ENCODE results near the gene INF2. TPM values are rescaled to one million over a fixed set of nuclear protein-coding genes. Genes with fewer than 3 reads are reported as not detected.
A peak's percentile ranks its signal among the peaks of the same experiment; 100 is the strongest.
"Not testable (repeated sequence)": the region's sequence is repeated elsewhere in the genome, so short reads cannot be mapped to it uniquely, and the experiment has no call there.

Gene INF2
- polyA plus RNA-seq, 1 donor = 64.2 TPM

GRCh38 chr14:104746934-104747481, 57.6 kb downstream of the INF2 start:
- no peak for DNase-seq
- H3K4me3 ChIP-seq (ENCODE audit: low read length) = no peak overlapping the region
- WGBS (ENCODE audit: insufficient coverage, low lambda C conversion rate) = 40% methylated on average over 1 of the region's 7 CpGs
- peaks cover 3% of the 10 kb centered on the region for H3K9me3 ChIP-seq (ENCODE audit: control insufficient read depth, low read depth, low read length)
- peaks cover 20% of the 10 kb centered on the region for H3K4me1 ChIP-seq (ENCODE audit: control insufficient read depth, insufficient read depth, low read length)
- peak overlapping the region; percentile 25 for H3K27ac ChIP-seq (ENCODE audit: low read length)
- no peaks in the 10 kb centered on the region for H3K27me3 ChIP-seq (ENCODE audit: control insufficient read depth, insufficient read depth, low read length)
- peaks cover 21% of the 10 kb centered on the region for H3K36me3 ChIP-seq (ENCODE audit: control insufficient read depth, insufficient read depth, low read length)

GRCh38 chr14:104747876-104748275, 58.5 kb downstream of the INF2 start:
- Histone ChIP-seq H3K27ac (ENCODE audit: low read length) (peak overlapping the region; percentile 32), H3K9me3 (ENCODE audit: control insufficient read depth, low read depth, low read length) (peaks cover 6% of the 10 kb centered on the region), H3K4me3 (ENCODE audit: low read length) (no peak overlapping the region), H3K36me3 (ENCODE audit: control insufficient read depth, insufficient read depth, low read length) (peaks cover 16% of the 10 kb centered on the region), H3K4me1 (ENCODE audit: control insufficient read depth, insufficient read depth, low read length) (peaks cover 23% of the 10 kb centered on the region), H3K27me3 (ENCODE audit: control insufficient read depth, insufficient read depth, low read length) (no peaks in the 10 kb centered on the region)
- WGBS (ENCODE audit: insufficient coverage, low lambda C conversion rate) = no CpG with 5 or more reads among the region's 9 CpGs
- no peak for DNase-seq

- Histone ChIP-seq H3K36me3 (ENCODE audit: control insufficient read depth, insufficient read depth, low read length) (peaks cover 7% of the 10 kb centered on the region), H3K27ac (ENCODE audit: low read length) (peak overlapping the region; percentile 77), H3K4me1 (ENCODE audit: control insufficient read depth, insufficient read depth, low read length) (peaks cover 27% of the 10 kb centered on the region), H3K27me3 (ENCODE audit: control insufficient read depth, insufficient read depth, low read length) (no peaks in the 10 kb centered on the region), H3K9me3 (ENCODE audit: control insufficient read depth, low read depth, low read length) (peaks cover 6% of the 10 kb centered on the region), H3K4me3 (ENCODE audit: low read length) (no peak overlapping the region)
- no CpG with 5 or more reads among the region's 11 CpGs for WGBS (ENCODE audit: insufficient coverage, low lambda C conversion rate)
- DNase-seq = peak; percentile 82 to 90
These were observed 59.8 kb downstream of the INF2 start for GRCh38 chr14:104749111-104749649.

GRCh38 chr14:104750056-104750752, 60.8 kb downstream of the INF2 start:
- H3K27ac ChIP-seq (ENCODE audit: low read length) = peak overlapping the region; percentile 77
- no peak for DNase-seq
- H3K4me3 ChIP-seq (ENCODE audit: low read length) = no peak overlapping the region
- no peaks in the 10 kb centered on the region for H3K27me3 ChIP-seq (ENCODE audit: control insufficient read depth, insufficient read depth, low read length)
- no CpG with 5 or more reads among the region's 12 CpGs for WGBS (ENCODE audit: insufficient coverage, low lambda C conversion rate)
- H3K4me1 ChIP-seq (ENCODE audit: control insufficient read depth, insufficient read depth, low read length) = peaks cover 36% of the 10 kb centered on the region
- H3K36me3 ChIP-seq (ENCODE audit: control insufficient read depth, insufficient read depth, low read length) = peaks cover 7% of the 10 kb centered on the region
- peaks cover 6% of the 10 kb centered on the region for H3K9me3 ChIP-seq (ENCODE audit: control insufficient read depth, low read depth, low read length)

GRCh38 chr14:104750753-104751057, 61.3 kb downstream of the INF2 start:
- not testable (repeated sequence) for H3K36me3 ChIP-seq (ENCODE audit: control insufficient read depth, insufficient read depth, low read length); DNase-seq; H3K27ac ChIP-seq (ENCODE audit: low read length); H3K4me3 ChIP-seq (ENCODE audit: low read length); H3K9me3 ChIP-seq (ENCODE audit: control insufficient read depth, low read depth, low read length); H3K27me3 ChIP-seq (ENCODE audit: control insufficient read depth, insufficient read depth, low read length)
- peaks cover 41% of the 10 kb centered on the region for H3K4me1 ChIP-seq (ENCODE audit: control insufficient read depth, insufficient read depth, low read length)
- WGBS (ENCODE audit: insufficient coverage, low lambda C conversion rate) = no CpG with 5 or more reads among the region's 5 CpGs

- Histone ChIP-seq H3K4me1 (ENCODE audit: control insufficient read depth, insufficient read depth, low read length) (peaks cover 43% of the 10 kb centered on the region), H3K27me3 (ENCODE audit: control insufficient read depth, insufficient read depth, low read length) (no peaks in the 10 kb centered on the region), H3K36me3 (ENCODE audit: control insufficient read depth, insufficient read depth, low read length) (peaks cover 16% of the 10 kb centered on the region), H3K4me3 (ENCODE audit: low read length) (peak overlapping the region; percentile 51), H3K27ac (ENCODE audit: low read length) (peak overlapping the region; percentile 89), H3K9me3 (ENCODE audit: control insufficient read depth, low read depth, low read length) (peaks cover 6% of the 10 kb centered on the region)
- no CpG with 5 or more reads among the region's 90 CpGs for WGBS (ENCODE audit: insufficient coverage, low lambda C conversion rate)
- no peak for DNase-seq
These were observed 62.4 kb downstream of the INF2 start for GRCh38 chr14:104751539-104752422.

- peaks cover 6% of the 10 kb centered on the region for H3K9me3 ChIP-seq (ENCODE audit: control insufficient read depth, low read depth, low read length)
- WGBS (ENCODE audit: insufficient coverage, low lambda C conversion rate) = no CpG with 5 or more reads among the region's 21 CpGs
- peaks cover 22% of the 10 kb centered on the region for H3K36me3 ChIP-seq (ENCODE audit: control insufficient read depth, insufficient read depth, low read length)
- DNase-seq = no peak
- H3K27ac ChIP-seq (ENCODE audit: low read length) = peak overlapping the region; percentile 89
- H3K4me1 ChIP-seq (ENCODE audit: control insufficient read depth, insufficient read depth, low read length) = peaks cover 43% of the 10 kb centered on the region
- no peaks in the 10 kb centered on the region for H3K27me3 ChIP-seq (ENCODE audit: control insufficient read depth, insufficient read depth, low read length)
- peak overlapping the region; percentile 51 for H3K4me3 ChIP-seq (ENCODE audit: low read length)
These were observed 63.0 kb downstream of the INF2 start for GRCh38 chr14:104752423-104752734.

GRCh38 chr14:104752735-104753527, 63.5 kb downstream of the INF2 start, which contains the start of gene SIVA1:
SIVA1 (plus strand) TSS chr14:104753147; CDS start chr14:104753202, 55 bp downstream.
- Histone ChIP-seq H3K9me3 (ENCODE audit: control insufficient read depth, low read depth, low read length) (peaks cover 6% of the 10 kb centered on the region), H3K36me3 (ENCODE audit: control insufficient read depth, insufficient read depth, low read length) (peaks cover 27% of the 10 kb centered on the region), H3K4me1 (ENCODE audit: control insufficient read depth, insufficient read depth, low read length) (peaks cover 40% of the 10 kb centered on the region), H3K27ac (ENCODE audit: low read length) (peak within 1 kb of the TSS; percentile 89), H3K4me3 (ENCODE audit: low read length) (peak within 1 kb of the TSS; percentile 87), H3K27me3 (ENCODE audit: control insufficient read depth, insufficient read depth, low read length) (no peaks in the 10 kb centered on the region)
- WGBS (ENCODE audit: insufficient coverage, low lambda C conversion rate) = no CpG with 5 or more reads among the region's 95 CpGs
- peak; percentile 100 for DNase-seq

- Histone ChIP-seq H3K4me1 (ENCODE audit: control insufficient read depth, insufficient read depth, low read length) (peaks cover 37% of the 10 kb centered on the region), H3K27me3 (ENCODE audit: control insufficient read depth, insufficient read depth, low read length) (no peaks in the 10 kb centered on the region), H3K9me3 (ENCODE audit: control insufficient read depth, low read depth, low read length) (peaks cover 6% of the 10 kb centered on the region), H3K27ac (ENCODE audit: low read length) (peak overlapping the region; percentile 89), H3K4me3 (ENCODE audit: low read length) (peak overlapping the region; percentile 87), H3K36me3 (ENCODE audit: control insufficient read depth, insufficient read depth, low read length) (peaks cover 32% of the 10 kb centered on the region)
- no CpG with 5 or more reads among the region's 30 CpGs for WGBS (ENCODE audit: insufficient coverage, low lambda C conversion rate)
- peak in 1 of 2 donors; percentile 48 for DNase-seq
These were observed 64.3 kb downstream of the INF2 start for GRCh38 chr14:104753528-104754212.

Measured in large intestine (tissue), 3 donors.